GM12878 (cell line): ENCODE measurements around the gene SLC9A7. TPM values are rescaled to one million over a fixed set of nuclear protein-coding genes. Genes with fewer than 3 reads are reported as not detected.

Experiments
- BACH1 ChIP-seq: fragments of 450-650 bp; IDR thresholded peaks from 2 replicates; pipeline ENCODE4 v1.6.1; 2017; ENCODE audit warnings: mild to moderate bottlenecking, borderline replicate concordance
- CREB1 ChIP-seq: IDR thresholded peaks from 2 replicates; pipeline ENCODE4 v1.6.1; 2012; ENCODE audit warnings: low read depth, mild to moderate bottlenecking, inconsistent platforms
- HCFC1 ChIP-seq: fragments of 150-350 bp; IDR thresholded peaks from 2 replicates; pipeline ENCODE4 v1.6.1; 2014; ENCODE audit warnings: low read length
- NR2C1 ChIP-seq: fragments of 450-650 bp; IDR thresholded peaks from 2 replicates; pipeline ENCODE4 v1.6.1; 2017; ENCODE audit warnings: antibody characterized with exemption, mild to moderate bottlenecking, moderate library complexity
- STAT1 ChIP-seq: fragments of 450-650 bp; conservative IDR thresholded peaks from 2 replicates; pipeline ENCODE4 v1.6.1; 2014; ENCODE audit warnings: antibody characterized with exemption, mild to moderate bottlenecking
- YBX1 ChIP-seq: fragments of 450-650 bp; IDR thresholded peaks from 2 replicates; pipeline ENCODE4 v1.6.1; 2016; ENCODE audit warnings: antibody characterized with exemption
- ZBED1 ChIP-seq: IDR thresholded peaks from 2 replicates; pipeline ENCODE4 v1.6.1; 2016; ENCODE audit warnings: borderline replicate concordance
- ZNF24 ChIP-seq: fragments of 450-650 bp; IDR thresholded peaks from 2 replicates; pipeline ENCODE4 v1.6.1; 2017; ENCODE audit warnings: antibody characterized with exemption, mild to moderate bottlenecking
- ZNF622 ChIP-seq: fragments of 450-650 bp; IDR thresholded peaks from 2 replicates; pipeline ENCODE4 v1.6.1; 2017; ENCODE audit warnings: mild to moderate bottlenecking, inconsistent platforms
- polyA plus RNA-seq, 11 experiments: library from polyadenylated mRNA; depleted of rRNA in 4 of 11; unstranded in 6 of 11; stranded (reverse) in 5 of 11; fragments of >200 nt; fragmentation: Nextera tagmentation in 4 of 11; fragmentation: Illumina TruSeq in 1 of 11; extraction: Ambion mirVana in 4 of 11; extraction: Trizol in 1 of 11; gene quantifications; 1 replicate in 1 of 11; 2 replicates in 10 of 11; pipeline versions ENCODE4 v1.2.1 to v1.2.3, GENCODE V29; 2011 to 2016; ENCODE audit warnings: inconsistent platforms in 2 of 11, missing spikeins in 2 of 11, low read depth in 1 of 11
- total RNA-seq, 4 experiments: library from RNA; depleted of rRNA in 3 of 4; stranded (reverse); fragments of >200 nt in 3 of 4; fragmentation: Illumina TruSeq in 1 of 4; extraction: Trizol in 1 of 4; gene quantifications; 2 replicates each; pipeline versions ENCODE4 v1.2.1 to v1.2.3, GENCODE V29; 2013 to 2021
- TF ChIP-seq, protein P1 (sequence below): IDR thresholded peaks from 2 replicates; pipeline ENCODE4 v1.6.1; 2012; ENCODE audit warnings: mild to moderate bottlenecking, low read depth, low read length
- TF ChIP-seq, protein P2 (sequence below): fragments of 150-350 bp; IDR thresholded peaks from 2 replicates; pipeline ENCODE4 v1.6.1; 2014; ENCODE audit warnings: mild to moderate bottlenecking, low read depth, low read length
- TF ChIP-seq, protein P3 (sequence below): fragments of 450-650 bp; IDR thresholded peaks from 2 replicates; pipeline ENCODE4 v1.6.1; 2017; ENCODE audit warnings: mild to moderate bottlenecking, low read depth, inconsistent platforms; ENCODE audit not compliant: poor library complexity, severe bottlenecking
- TF ChIP-seq, protein P4 (sequence below): fragments of 450-650 bp; IDR thresholded peaks from 2 replicates; pipeline ENCODE4 v1.6.1; 2017; ENCODE audit warnings: mild to moderate bottlenecking, moderate library complexity

Gene SLC9A7
- total and polyA plus RNA-seq, 10 of the 15 experiments (the other 5 are each of a cell fraction or from before 2014, with no cell fraction given): 5.0 to 62.8 (median 30.5) TPM

DNA sequence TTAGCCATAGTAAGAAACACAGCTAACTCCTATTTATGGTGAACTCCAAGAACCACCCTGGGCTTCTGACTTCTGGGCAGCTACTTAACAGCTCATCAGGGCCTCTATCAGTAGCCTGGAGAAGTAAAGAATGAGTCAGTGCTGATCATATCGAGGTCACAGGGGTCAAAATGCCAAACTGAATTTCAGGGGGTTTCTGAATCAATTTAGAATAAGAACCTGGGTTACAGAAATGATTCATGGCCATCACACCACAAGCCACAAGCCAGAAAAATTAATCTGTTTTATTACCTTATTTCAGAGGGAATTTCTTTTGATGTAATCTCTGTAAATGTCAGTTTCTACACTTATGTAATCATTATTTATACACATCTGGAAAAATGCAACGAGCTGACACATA lies 121.0 kb downstream of the SLC9A7 start (continued):
- TF ChIP-seq, protein P1, sequence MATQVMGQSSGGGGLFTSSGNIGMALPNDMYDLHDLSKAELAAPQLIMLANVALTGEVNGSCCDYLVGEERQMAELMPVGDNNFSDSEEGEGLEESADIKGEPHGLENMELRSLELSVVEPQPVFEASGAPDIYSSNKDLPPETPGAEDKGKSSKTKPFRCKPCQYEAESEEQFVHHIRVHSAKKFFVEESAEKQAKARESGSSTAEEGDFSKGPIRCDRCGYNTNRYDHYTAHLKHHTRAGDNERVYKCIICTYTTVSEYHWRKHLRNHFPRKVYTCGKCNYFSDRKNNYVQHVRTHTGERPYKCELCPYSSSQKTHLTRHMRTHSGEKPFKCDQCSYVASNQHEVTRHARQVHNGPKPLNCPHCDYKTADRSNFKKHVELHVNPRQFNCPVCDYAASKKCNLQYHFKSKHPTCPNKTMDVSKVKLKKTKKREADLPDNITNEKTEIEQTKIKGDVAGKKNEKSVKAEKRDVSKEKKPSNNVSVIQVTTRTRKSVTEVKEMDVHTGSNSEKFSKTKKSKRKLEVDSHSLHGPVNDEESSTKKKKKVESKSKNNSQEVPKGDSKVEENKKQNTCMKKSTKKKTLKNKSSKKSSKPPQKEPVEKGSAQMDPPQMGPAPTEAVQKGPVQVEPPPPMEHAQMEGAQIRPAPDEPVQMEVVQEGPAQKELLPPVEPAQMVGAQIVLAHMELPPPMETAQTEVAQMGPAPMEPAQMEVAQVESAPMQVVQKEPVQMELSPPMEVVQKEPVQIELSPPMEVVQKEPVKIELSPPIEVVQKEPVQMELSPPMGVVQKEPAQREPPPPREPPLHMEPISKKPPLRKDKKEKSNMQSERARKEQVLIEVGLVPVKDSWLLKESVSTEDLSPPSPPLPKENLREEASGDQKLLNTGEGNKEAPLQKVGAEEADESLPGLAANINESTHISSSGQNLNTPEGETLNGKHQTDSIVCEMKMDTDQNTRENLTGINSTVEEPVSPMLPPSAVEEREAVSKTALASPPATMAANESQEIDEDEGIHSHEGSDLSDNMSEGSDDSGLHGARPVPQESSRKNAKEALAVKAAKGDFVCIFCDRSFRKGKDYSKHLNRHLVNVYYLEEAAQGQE: no peak
- no peak for TF ChIP-seq STAT1
- peak; percentile 56 for TF ChIP-seq NR2C1
- no peak for TF ChIP-seq YBX1
- no peak for TF ChIP-seq ZNF622
- TF ChIP-seq, protein P2, sequence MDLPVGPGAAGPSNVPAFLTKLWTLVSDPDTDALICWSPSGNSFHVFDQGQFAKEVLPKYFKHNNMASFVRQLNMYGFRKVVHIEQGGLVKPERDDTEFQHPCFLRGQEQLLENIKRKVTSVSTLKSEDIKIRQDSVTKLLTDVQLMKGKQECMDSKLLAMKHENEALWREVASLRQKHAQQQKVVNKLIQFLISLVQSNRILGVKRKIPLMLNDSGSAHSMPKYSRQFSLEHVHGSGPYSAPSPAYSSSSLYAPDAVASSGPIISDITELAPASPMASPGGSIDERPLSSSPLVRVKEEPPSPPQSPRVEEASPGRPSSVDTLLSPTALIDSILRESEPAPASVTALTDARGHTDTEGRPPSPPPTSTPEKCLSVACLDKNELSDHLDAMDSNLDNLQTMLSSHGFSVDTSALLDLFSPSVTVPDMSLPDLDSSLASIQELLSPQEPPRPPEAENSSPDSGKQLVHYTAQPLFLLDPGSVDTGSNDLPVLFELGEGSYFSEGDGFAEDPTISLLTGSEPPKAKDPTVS: no peak
- TF ChIP-seq ZNF24: no peak
- TF ChIP-seq CREB1: peak; percentile 35; the same call in 1 of the 2 replicates
- peak; percentile 84 for TF ChIP-seq ZBED1
- no peak for TF ChIP-seq HCFC1
- TF ChIP-seq BACH1: no peak
- TF ChIP-seq, protein P3, sequence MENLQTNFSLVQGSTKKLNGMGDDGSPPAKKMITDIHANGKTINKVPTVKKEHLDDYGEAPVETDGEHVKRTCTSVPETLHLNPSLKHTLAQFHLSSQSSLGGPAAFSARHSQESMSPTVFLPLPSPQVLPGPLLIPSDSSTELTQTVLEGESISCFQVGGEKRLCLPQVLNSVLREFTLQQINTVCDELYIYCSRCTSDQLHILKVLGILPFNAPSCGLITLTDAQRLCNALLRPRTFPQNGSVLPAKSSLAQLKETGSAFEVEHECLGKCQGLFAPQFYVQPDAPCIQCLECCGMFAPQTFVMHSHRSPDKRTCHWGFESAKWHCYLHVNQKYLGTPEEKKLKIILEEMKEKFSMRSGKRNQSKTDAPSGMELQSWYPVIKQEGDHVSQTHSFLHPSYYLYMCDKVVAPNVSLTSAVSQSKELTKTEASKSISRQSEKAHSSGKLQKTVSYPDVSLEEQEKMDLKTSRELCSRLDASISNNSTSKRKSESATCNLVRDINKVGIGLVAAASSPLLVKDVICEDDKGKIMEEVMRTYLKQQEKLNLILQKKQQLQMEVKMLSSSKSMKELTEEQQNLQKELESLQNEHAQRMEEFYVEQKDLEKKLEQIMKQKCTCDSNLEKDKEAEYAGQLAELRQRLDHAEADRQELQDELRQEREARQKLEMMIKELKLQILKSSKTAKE: peak; percentile 85
- TF ChIP-seq, protein P4, sequence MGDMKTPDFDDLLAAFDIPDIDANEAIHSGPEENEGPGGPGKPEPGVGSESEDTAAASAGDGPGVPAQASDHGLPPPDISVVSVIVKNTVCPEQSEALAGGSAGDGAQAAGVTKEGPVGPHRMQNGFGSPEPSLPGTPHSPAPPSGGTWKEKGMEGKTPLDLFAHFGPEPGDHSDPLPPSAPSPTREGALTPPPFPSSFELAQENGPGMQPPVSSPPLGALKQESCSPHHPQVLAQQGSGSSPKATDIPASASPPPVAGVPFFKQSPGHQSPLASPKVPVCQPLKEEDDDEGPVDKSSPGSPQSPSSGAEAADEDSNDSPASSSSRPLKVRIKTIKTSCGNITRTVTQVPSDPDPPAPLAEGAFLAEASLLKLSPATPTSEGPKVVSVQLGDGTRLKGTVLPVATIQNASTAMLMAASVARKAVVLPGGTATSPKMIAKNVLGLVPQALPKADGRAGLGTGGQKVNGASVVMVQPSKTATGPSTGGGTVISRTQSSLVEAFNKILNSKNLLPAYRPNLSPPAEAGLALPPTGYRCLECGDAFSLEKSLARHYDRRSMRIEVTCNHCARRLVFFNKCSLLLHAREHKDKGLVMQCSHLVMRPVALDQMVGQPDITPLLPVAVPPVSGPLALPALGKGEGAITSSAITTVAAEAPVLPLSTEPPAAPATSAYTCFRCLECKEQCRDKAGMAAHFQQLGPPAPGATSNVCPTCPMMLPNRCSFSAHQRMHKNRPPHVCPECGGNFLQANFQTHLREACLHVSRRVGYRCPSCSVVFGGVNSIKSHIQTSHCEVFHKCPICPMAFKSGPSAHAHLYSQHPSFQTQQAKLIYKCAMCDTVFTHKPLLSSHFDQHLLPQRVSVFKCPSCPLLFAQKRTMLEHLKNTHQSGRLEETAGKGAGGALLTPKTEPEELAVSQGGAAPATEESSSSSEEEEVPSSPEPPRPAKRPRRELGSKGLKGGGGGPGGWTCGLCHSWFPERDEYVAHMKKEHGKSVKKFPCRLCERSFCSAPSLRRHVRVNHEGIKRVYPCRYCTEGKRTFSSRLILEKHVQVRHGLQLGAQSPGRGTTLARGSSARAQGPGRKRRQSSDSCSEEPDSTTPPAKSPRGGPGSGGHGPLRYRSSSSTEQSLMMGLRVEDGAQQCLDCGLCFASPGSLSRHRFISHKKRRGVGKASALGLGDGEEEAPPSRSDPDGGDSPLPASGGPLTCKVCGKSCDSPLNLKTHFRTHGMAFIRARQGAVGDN: no peak
